Measurements from ENCODE around the gene SPTLC3. TPM values are rescaled to one million over a fixed set of nuclear protein-coding genes. Genes with fewer than 3 reads are reported as not detected.

The SPTLC3 gene
- total RNA-seq, 1 experiment from 2014 or later: 10.7 TPM

- ChIA-PET CTCF (no interaction called here), POLR2A (ENCODE audit: unreplicated experiment) (interaction anchor here (0.6 kb wide), 1 partner anchor 1619 kb away, joined by 3 read pairs; no protein-coding TSS in a partner anchor)
- Histone ChIP-seq H4K20me1 (ENCODE audit: insufficient read depth) (no peaks in the 10 kb centered on the region), H3F3A (ENCODE audit: insufficient read depth, low read depth) (no peaks in the 10 kb centered on the region), H3K79me2 (ENCODE audit: low read depth) (no peaks in the 10 kb centered on the region), H3K27me3 (ENCODE audit: insufficient read depth, low read depth) (no peaks in the 10 kb centered on the region), H3K4me2 (no peak overlapping the region), H3K36me3 (ENCODE audit: low read depth) (no peaks in the 10 kb centered on the region), H2AFZ (no peak overlapping the region), H3K9me2 (ENCODE audit: insufficient read depth) (no peaks in the 10 kb centered on the region; the same call in 1 of the 2 replicates), H3K4me3 (no peak overlapping the region), H3K27ac (no peak overlapping the region), H3K9me3 (ENCODE audit: insufficient read depth, low read depth) (no peaks in the 10 kb centered on the region), H3K4me1 (replicated peaks; ENCODE audit: insufficient read depth) (no peaks in the 10 kb centered on the region)
- no peak for TF ChIP-seq CTCF (conservative IDR thresholded peaks at IDR 0.05)
- TF ChIP-seq EZH2 (IDR thresholded peaks at IDR 0.05; ENCODE audit: low read depth): no peak
- intact Hi-C loops (cut with micrococcal nuclease; ENCODE audit: unreplicated experiment): no loop called here
- no TSS peak for BruUV-seq (replicated peaks)
- DNase-seq: no peak
Measured at GRCh38 chr20:13082378-13082777, 73.6 kb downstream of the SPTLC3 start.

- Histone ChIP-seq H3K4me3 (no peak overlapping the region), H3K27me3 (ENCODE audit: insufficient read depth, low read depth) (no peaks in the 10 kb centered on the region), H2AFZ (no peak overlapping the region), H3K27ac (no peak overlapping the region), H4K20me1 (ENCODE audit: insufficient read depth) (no peaks in the 10 kb centered on the region), H3F3A (ENCODE audit: insufficient read depth, low read depth) (no peaks in the 10 kb centered on the region), H3K36me3 (ENCODE audit: low read depth) (no peaks in the 10 kb centered on the region), H3K4me2 (no peak overlapping the region), H3K4me1 (replicated peaks; ENCODE audit: insufficient read depth) (no peaks in the 10 kb centered on the region), H3K9me2 (ENCODE audit: insufficient read depth) (no peaks in the 10 kb centered on the region; the same call in 1 of the 2 replicates), H3K9me3 (ENCODE audit: insufficient read depth, low read depth) (no peaks in the 10 kb centered on the region), H3K79me2 (ENCODE audit: low read depth) (no peaks in the 10 kb centered on the region)
- no TSS peak for BruUV-seq (replicated peaks)
- DNase-seq: no peak
- intact Hi-C loops (cut with micrococcal nuclease; ENCODE audit: unreplicated experiment): no loop called here
- ChIA-PET CTCF (no interaction called here), POLR2A (ENCODE audit: unreplicated experiment) (no interaction called here)
- no peak for TF ChIP-seq CTCF (conservative IDR thresholded peaks at IDR 0.05)
Measured at GRCh38 chr20:13085275-13085674, 76.5 kb downstream of the SPTLC3 start.

GRCh38 chr20:13089950-13090469, 81.2 kb downstream of the SPTLC3 start:
- intact Hi-C loops (cut with micrococcal nuclease; ENCODE audit: unreplicated experiment): no loop called here
- Histone ChIP-seq H3K4me2 (no peak overlapping the region), H2AFZ (no peak overlapping the region), H3K9me2 (ENCODE audit: insufficient read depth) (no peaks in the 10 kb centered on the region), H3K36me3 (ENCODE audit: low read depth) (no peaks in the 10 kb centered on the region), H3K27ac (no peak overlapping the region), H3K79me2 (ENCODE audit: low read depth) (no peaks in the 10 kb centered on the region), H3K4me3 (no peak overlapping the region), H3K27me3 (ENCODE audit: insufficient read depth, low read depth) (no peaks in the 10 kb centered on the region), H3F3A (ENCODE audit: insufficient read depth, low read depth) (no peaks in the 10 kb centered on the region), H4K20me1 (ENCODE audit: insufficient read depth) (no peaks in the 10 kb centered on the region), H3K4me1 (replicated peaks; ENCODE audit: insufficient read depth) (no peaks in the 10 kb centered on the region), H3K9me3 (ENCODE audit: insufficient read depth, low read depth) (no peaks in the 10 kb centered on the region)
- ChIA-PET POLR2A (ENCODE audit: unreplicated experiment) (interaction anchor here (0.6 kb wide), 2 partner anchors 29 to 690 kb away, joined by 3 to 4 read pairs; no protein-coding TSS in a partner anchor), CTCF (no interaction called here)
- no peak for TF ChIP-seq EZH2 (IDR thresholded peaks at IDR 0.05; ENCODE audit: low read depth)
- no TSS peak for BruUV-seq (replicated peaks)
- DNase-seq: no peak

- Histone ChIP-seq H2AFZ (no peak overlapping the region), H3K4me3 (no peak overlapping the region), H4K20me1 (ENCODE audit: insufficient read depth) (no peaks in the 10 kb centered on the region), H3K9me3 (ENCODE audit: insufficient read depth, low read depth) (no peaks in the 10 kb centered on the region), H3K9me2 (ENCODE audit: insufficient read depth) (no peaks in the 10 kb centered on the region), H3K36me3 (ENCODE audit: low read depth) (no peaks in the 10 kb centered on the region), H3K27ac (no peak overlapping the region), H3F3A (ENCODE audit: insufficient read depth, low read depth) (no peaks in the 10 kb centered on the region), H3K4me2 (no peak overlapping the region), H3K27me3 (ENCODE audit: insufficient read depth, low read depth) (no peaks in the 10 kb centered on the region), H3K4me1 (replicated peaks; ENCODE audit: insufficient read depth) (no peaks in the 10 kb centered on the region), H3K79me2 (ENCODE audit: low read depth) (no peaks in the 10 kb centered on the region)
- DNase-seq: no peak
- ChIA-PET CTCF (no interaction called here), POLR2A (ENCODE audit: unreplicated experiment) (no interaction called here)
- intact Hi-C loops (cut with micrococcal nuclease; ENCODE audit: unreplicated experiment): no loop called here
- TF ChIP-seq CTCF (conservative IDR thresholded peaks at IDR 0.05): no peak
- no peak for TF ChIP-seq EZH2 (IDR thresholded peaks at IDR 0.05; ENCODE audit: low read depth)
- no TSS peak for BruUV-seq (replicated peaks)
Measured at GRCh38 chr20:13092111-13092510, 83.3 kb downstream of the SPTLC3 start.
